B cell (primary cell): ENCODE results near the gene ADAM17. TPM values are rescaled to one million over a fixed set of nuclear protein-coding genes. Genes with fewer than 3 reads are reported as not detected.

Experiments
- ATAC-seq: fragments of 200-7000 bp; cut with Tn5 transposase; one replicate; pipeline ENCODE4 v1.10.0; 2021; ENCODE audit warnings: low read depth, mild to moderate bottlenecking, moderate number of reproducible peaks, moderate library complexity
- CTCF ChIA-PET: fragments of 350-600 bp; sonication (Branson Sonifier 250); formaldehyde crosslinking; loops from one replicate; lab custom pipeline; 2021; ENCODE audit warnings: antibody characterized with exemption, inconsistent platforms; lab: Charles Lee
- POLR2A ChIA-PET: fragments of 350-600 bp; sonication (Branson Sonifier 250); formaldehyde crosslinking; loops from one replicate; lab custom pipeline; 2021; ENCODE audit warnings: antibody characterized with exemption; lab: Charles Lee
- DNase-seq: peaks from one replicate; pipeline ENCODE4 v3.0.0; 2013
- H2AFZ ChIP-seq: 2 replicates; pipeline ENCODE4 v1.6.1; 2012; ENCODE audit warnings: mild to moderate bottlenecking, low read depth, low read length; ENCODE audit not compliant: insufficient read depth, poor library complexity, severe bottlenecking
- H3K27ac ChIP-seq, 2 donors: 1 replicate in 1 of 2; 2 replicates in 1 of 2; pipeline ENCODE4 v1.5.1; 2012 to 2013; ENCODE audit warnings: low read length in 2 of 2, mild to moderate bottlenecking in 2 of 2, moderate library complexity in 1 of 2
- H3K27me3 ChIP-seq, 4 experiments: fragments of 200-600 bp in 1 of 4; sonication (generic) in 1 of 4; replicated peaks in 1 of 4; 1 replicate in 2 of 4; 2 replicates in 2 of 4; pipeline versions ENCODE4 v1.6.1 to v1.7.0; 2013 to 2016; ENCODE audit warnings: low read length in 3 of 4, mild to moderate bottlenecking in 2 of 4, mixed read lengths in 1 of 4, moderate library complexity in 1 of 4; ENCODE audit not compliant: insufficient read depth in 4 of 4, control insufficient read depth in 3 of 4; ENCODE audit errors: control extremely low read depth in 1 of 4
- H3K36me3 ChIP-seq, 2 experiments: replicated peaks in 1 of 2; 1 replicate in 1 of 2; 2 replicates in 1 of 2; pipeline versions ENCODE4 v1.6.1 to v1.7.1; 2013; ENCODE audit warnings: low read length in 1 of 2; ENCODE audit not compliant: insufficient read depth in 2 of 2, control insufficient read depth in 1 of 2; ENCODE audit errors: control extremely low read depth in 1 of 2, extremely low read depth in 1 of 2
- H3K4me1 ChIP-seq, 2 donors: fragments of 200-600 bp in 1 of 2; sonication (generic) in 1 of 2; 1 replicate in 1 of 2; 2 replicates in 1 of 2; pipeline versions ENCODE4 v1.5.1 to v1.6.1; 2013 to 2017; ENCODE audit warnings: low read length in 2 of 2; ENCODE audit not compliant: control insufficient read depth in 2 of 2, insufficient read depth in 2 of 2
- H3K4me2 ChIP-seq: replicated peaks from 2 replicates; pipeline ENCODE3; 2012; ENCODE audit warnings: mild to moderate bottlenecking, low read depth, low read length; ENCODE audit not compliant: poor library complexity, severe bottlenecking
- H3K4me3 ChIP-seq, 5 experiments: fragments of 200-600 bp in 1 of 5; sonication (generic) in 1 of 5; 1 replicate in 3 of 5; 2 replicates in 2 of 5; pipeline versions ENCODE4 v1.5.1 to v1.7.0; 2011 to 2016; ENCODE audit warnings: low read length in 4 of 5, mild to moderate bottlenecking in 4 of 5, low read depth in 2 of 5, control low read depth in 1 of 5, moderate library complexity in 1 of 5; ENCODE audit not compliant: insufficient read depth in 1 of 5; ENCODE audit errors: control extremely low read depth in 1 of 5, extremely low read depth in 1 of 5
- H3K79me2 ChIP-seq: fragments of 200-600 bp; sonication (generic); one replicate; pipeline ENCODE4 v1.6.0; 2016; ENCODE audit warnings: low read length; ENCODE audit not compliant: control insufficient read depth, insufficient read depth
- H3K9ac ChIP-seq: fragments of 200-600 bp; sonication (generic); 2 replicates; pipeline ENCODE4 v1.6.1; 2017; ENCODE audit warnings: mild to moderate bottlenecking, low read length, moderate library complexity
- H3K9me3 ChIP-seq, 3 donors: one replicate each; pipeline versions ENCODE4 v1.6.1 to v1.7.1; 2013; ENCODE audit warnings: low read length in 2 of 3; ENCODE audit not compliant: control insufficient read depth in 2 of 3, insufficient read depth in 1 of 3; ENCODE audit errors: control extremely low read depth in 1 of 3
- H4K20me1 ChIP-seq: 2 replicates; pipeline ENCODE4 v1.6.0; 2012; ENCODE audit warnings: mild to moderate bottlenecking, low read length; ENCODE audit not compliant: insufficient read depth, control insufficient read depth, poor library complexity, severe bottlenecking
- H3K27ac Mint-ChIP-seq: one replicate; pipeline ENCODE4 v1.8.0; 2021; ENCODE audit warnings: mixed read lengths
- H3K27me3 Mint-ChIP-seq: one replicate; pipeline ENCODE4 v1.8.0; 2021; ENCODE audit warnings: mixed read lengths
- H3K4me1 Mint-ChIP-seq: one replicate; pipeline ENCODE4 v1.8.0; 2021; ENCODE audit warnings: mixed read lengths
- H3K4me3 Mint-ChIP-seq: one replicate; pipeline ENCODE4 v1.8.0; 2021; ENCODE audit warnings: mixed read lengths
- H3K9me3 Mint-ChIP-seq: one replicate; pipeline ENCODE4 v1.8.0; 2022; ENCODE audit warnings: mixed read lengths; ENCODE audit not compliant: insufficient read depth
- CTCF ChIP-seq: fragments of 200-600 bp; IDR thresholded peaks from one replicate; pipeline ENCODE4 v1.8.0; 2022; ENCODE audit warnings: antibody characterized with exemption, mild to moderate bottlenecking
- EZH2 ChIP-seq: IDR thresholded peaks from 2 replicates; pipeline ENCODE4 v1.6.1; 2012; ENCODE audit warnings: borderline replicate concordance, low read depth, mild to moderate bottlenecking, moderate library complexity, low read length; ENCODE audit not compliant: insufficient read depth, poor library complexity, severe bottlenecking
- WGBS: methylation state at CpG from one replicate; pipeline ENCODE4 v1.1.5; 2013; ENCODE audit warnings: missing lambda C conversion rate; ENCODE audit not compliant: insufficient coverage; 5-methylcytosine and 5-hydroxymethylcytosine counted together
- intact Hi-C: fragments of 100-400 bp; cut with micrococcal nuclease; formaldehyde crosslinking; loops from one replicate; pipeline ENCODE4 v1.10.0; 2022
- polyA plus RNA-seq: library from polyadenylated mRNA; depleted of rRNA; stranded (reverse); fragments of >200 nt; gene quantifications from 2 replicates; pipeline ENCODE4 v1.2.3, GENCODE V29; 2012
- total RNA-seq, 2 donors: library from RNA; stranded (reverse); fragments of 120-200 nt in 1 of 2; gene quantifications; 1 replicate in 1 of 2; 2 replicates in 1 of 2; pipeline versions ENCODE4 v1.2.3 to v1.2.4, GENCODE V29; 2013 to 2022

Gene ADAM17
- total and polyA plus RNA-seq, 2 donors (not counting 1 experiment from before 2014, with no cell fraction given): 13.9 to 57.8 TPM

- DNase-seq: no peak
- Histone ChIP-seq H3K4me3 (no peak overlapping the region), H3K36me3 (no peaks in the 10 kb centered on the region), H3K9ac (no peak overlapping the region), H3K4me1 (no peaks in the 10 kb centered on the region), H3K4me2 (no peak overlapping the region), H3K9me3 (no peaks in the 10 kb centered on the region), H4K20me1 (no peaks in the 10 kb centered on the region), H2AFZ (no peak overlapping the region), H3K27ac (no peak overlapping the region), H3K27me3 (no peaks in the 10 kb centered on the region), H3K79me2 (no peaks in the 10 kb centered on the region)
- Mint-ChIP-seq H3K27me3 (no peaks in the 10 kb centered on the region), H3K4me3 (no peak overlapping the region), H3K9me3 (no peaks in the 10 kb centered on the region), H3K4me1 (no peaks in the 10 kb centered on the region), H3K27ac (no peak overlapping the region)
- ChIA-PET POLR2A (no interaction called here), CTCF (no interaction called here)
- no peak for ATAC-seq
- no CpG with 5 or more reads among the region's 2 CpGs for WGBS
- TF ChIP-seq CTCF (no peak), EZH2 (no peak)
- intact Hi-C loops: no loop called here
These were observed 18.7 kb upstream of the ADAM17 start for GRCh38 chr2:9574331-9574730.

- no peaks in the 10 kb centered on the region for H3K9me3 Mint-ChIP-seq
- no peaks in the 10 kb centered on the region for H3K27me3 Mint-ChIP-seq
- H3K4me3 Mint-ChIP-seq: no peak overlapping the region
- H3K79me2 ChIP-seq: no peaks in the 10 kb centered on the region
- H3K27me3 ChIP-seq: no peaks in the 10 kb centered on the region
- H3K4me1 Mint-ChIP-seq: no peaks in the 10 kb centered on the region
- no peaks in the 10 kb centered on the region for H3K9me3 ChIP-seq
- ATAC-seq (no peak), DNase-seq (no peak)
- no peaks in the 10 kb centered on the region for H4K20me1 ChIP-seq
- H2AFZ ChIP-seq: no peak overlapping the region
- H3K27ac ChIP-seq: no peak overlapping the region
- CTCF ChIA-PET: no interaction called here
- 86% methylated on average over 1 of the region's 4 CpGs for WGBS
- no peak overlapping the region for H3K27ac Mint-ChIP-seq
- no peak overlapping the region for H3K4me2 ChIP-seq
- no peak overlapping the region for H3K4me3 ChIP-seq
- no peaks in the 10 kb centered on the region for H3K4me1 ChIP-seq
- POLR2A ChIA-PET: no interaction called here
- H3K36me3 ChIP-seq: no peaks in the 10 kb centered on the region
- no peak for TF ChIP-seq EZH2
- no peak for TF ChIP-seq CTCF
- H3K9ac ChIP-seq: no peak overlapping the region
- intact Hi-C loops: no loop called here
These were observed 18.2 kb upstream of the ADAM17 start for GRCh38 chr2:9573840-9574239.
